NCI-H1048 (cell line): Measurements from ENCODE around the gene SWAP70.

ENCODE experiments used
- DNase-seq: peaks from one replicate; lab custom pipeline; 2025; lab: John Stamatoyannopoulos, UW

The SWAP70 gene

GRCh38 chr11:9651899-9652748 is 11.8 kb upstream of the SWAP70 start:
- DNase-seq = no peak

DNA sequence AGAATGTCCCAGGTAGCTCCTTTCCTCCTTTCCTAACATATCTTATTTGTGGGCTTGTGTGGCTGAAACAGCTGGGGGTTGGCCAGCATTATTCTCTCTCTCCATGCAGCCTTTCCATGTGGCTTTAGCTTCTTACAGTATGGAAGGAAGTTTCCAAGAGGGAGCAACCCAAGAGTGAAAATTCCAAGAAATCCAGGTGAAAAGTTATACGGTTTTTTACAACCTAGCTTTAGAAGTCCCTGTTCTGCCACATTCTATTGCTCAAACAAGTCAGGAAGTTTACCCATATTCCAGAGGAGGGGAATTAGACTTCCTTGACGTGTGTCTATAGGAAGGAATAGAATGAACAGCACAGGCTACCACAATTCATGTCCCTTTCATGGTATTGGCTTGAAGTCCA is 10.0 kb upstream of the SWAP70 start:
- DNase-seq = no peak

GRCh38 chr11:9656864-9657263 is 7.0 kb upstream of the SWAP70 start:
- no peak for DNase-seq

- DNase-seq = no peak
Measured at GRCh38 chr11:9657531-9657930, 6.3 kb upstream of the SWAP70 start.

DNA sequence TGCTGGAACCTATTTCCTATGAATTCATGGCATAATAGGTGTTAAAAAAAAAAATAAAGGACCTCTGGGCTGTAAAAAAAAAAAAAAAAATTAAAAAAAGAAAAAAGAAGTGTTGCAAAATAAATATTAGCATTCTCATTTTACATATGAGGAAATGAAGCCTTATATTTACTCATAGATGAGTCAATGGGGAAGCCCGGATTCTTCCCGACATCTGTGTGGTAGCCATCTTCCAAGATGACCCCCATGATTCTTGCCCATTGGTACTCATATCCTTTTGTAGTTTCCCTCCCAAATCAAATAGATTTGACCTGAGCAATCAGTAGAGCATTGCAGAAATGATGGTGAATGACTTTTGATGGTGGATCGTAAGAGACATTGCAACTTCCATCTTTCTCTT is 3.0 kb upstream of the SWAP70 start:
- no peak for DNase-seq

GRCh38 chr11:9662273-9662672 is 1.6 kb upstream of the SWAP70 start:
- DNase-seq = no peak

GRCh38 chr11:9664276-9665171 is 647 bp downstream of the SWAP70 start:
- no peak for DNase-seq

GRCh38 chr11:9665749-9666148 is 1.9 kb downstream of the SWAP70 start:
- no peak for DNase-seq

DNA sequence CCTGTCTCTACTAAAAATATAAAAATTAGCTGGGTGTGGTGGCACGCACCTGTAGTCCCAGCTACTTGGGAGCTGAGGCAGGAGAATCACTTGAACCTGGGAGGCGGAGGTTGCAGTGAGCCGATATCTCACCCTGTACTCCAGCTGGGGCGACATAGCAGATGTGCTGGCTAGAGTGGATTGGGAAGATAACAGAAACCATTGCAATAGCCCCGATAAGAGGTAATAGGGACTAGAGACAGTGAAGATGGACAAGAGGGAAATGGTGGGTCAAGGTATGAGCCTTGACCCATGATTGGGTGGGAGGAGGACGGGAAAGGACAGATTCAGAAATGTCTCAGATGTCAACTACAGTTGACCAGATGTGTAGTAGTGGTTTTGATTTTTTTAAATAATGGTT is 6.1 kb downstream of the SWAP70 start:
- DNase-seq = no peak

- no peak for DNase-seq
Measured at GRCh38 chr11:9672288-9672916, 8.5 kb downstream of the SWAP70 start.

DNA sequence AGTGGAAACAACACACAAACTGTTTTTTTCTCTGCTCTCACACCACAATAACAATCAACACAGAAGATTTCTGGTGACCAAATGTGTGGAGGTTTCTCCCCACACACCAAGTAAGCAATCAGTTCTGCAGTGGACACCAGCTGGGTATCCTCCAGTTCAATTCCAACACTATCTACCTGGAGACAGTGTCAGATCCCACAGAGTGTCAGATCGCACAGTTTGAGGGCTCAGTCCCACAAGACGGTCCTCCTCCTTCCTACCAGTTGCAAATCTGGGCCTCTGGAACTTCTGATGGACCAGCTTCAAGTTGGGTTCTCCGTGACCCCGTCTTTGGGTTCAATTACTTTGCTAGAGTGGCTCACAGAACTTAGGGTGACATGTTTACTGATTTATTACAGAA is 9.0 kb downstream of the SWAP70 start:
- no peak for DNase-seq

DNA sequence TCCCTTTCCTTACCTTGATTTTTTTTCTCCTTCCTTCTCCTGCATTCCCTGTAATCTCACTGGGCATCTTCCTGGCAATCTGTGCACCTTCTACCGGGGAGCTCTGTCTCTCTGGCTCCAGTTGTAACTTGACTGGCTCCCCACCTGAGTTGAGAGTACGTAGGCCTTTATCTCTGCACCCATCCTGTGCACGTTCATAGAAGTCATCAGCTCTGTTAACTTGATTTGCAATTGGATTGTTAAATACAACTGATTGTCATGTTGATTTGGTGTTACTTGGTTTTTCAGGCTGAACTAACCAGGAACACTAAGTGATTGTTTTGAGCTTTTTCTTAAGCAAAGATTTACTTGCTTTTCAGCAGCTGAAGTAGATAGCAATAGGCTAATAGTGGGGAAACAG is 11.8 kb downstream of the SWAP70 start:
- no peak for DNase-seq

DNA sequence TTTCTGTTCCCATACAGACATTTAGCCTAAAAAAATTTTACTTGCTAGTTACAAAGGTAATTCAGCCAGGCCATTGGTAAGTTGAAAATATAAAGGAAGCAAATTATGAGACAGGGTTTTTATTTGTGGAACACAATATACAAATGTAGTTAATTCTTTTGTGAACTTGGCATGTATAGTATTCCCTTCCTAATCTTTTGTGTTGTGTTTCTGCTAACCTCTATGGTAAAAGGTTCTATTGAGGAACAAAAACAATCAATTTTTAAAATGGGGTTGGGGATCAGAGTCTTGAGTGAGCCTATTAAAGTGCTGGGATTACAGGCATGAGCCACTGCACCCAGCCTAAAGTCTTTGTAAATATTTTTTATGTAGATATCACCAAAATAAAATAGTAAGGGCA is 14.1 kb downstream of the SWAP70 start:
- DNase-seq = no peak

DNA sequence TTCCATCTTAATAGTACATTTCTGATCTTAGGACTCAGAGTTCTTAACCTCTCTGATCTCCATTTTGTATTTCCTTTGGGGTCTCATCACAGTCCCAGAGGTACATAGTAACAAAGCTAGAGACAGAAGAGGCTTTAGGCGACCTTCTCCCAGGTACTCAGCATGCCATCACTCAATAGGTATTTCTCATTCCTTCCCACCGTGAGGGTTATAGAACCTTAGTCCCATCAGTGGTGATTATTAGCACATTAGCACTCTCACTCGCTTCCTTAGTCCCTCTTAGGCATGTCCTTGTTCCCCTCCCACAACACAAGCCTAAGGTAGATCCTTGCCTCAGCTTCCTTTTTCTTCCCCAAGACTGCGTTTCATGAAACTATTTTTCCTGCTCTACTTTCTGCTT is 14.7 kb downstream of the SWAP70 start:
- DNase-seq = no peak

GRCh38 chr11:9680028-9680427 is 16.2 kb downstream of the SWAP70 start:
- DNase-seq = no peak

DNA sequence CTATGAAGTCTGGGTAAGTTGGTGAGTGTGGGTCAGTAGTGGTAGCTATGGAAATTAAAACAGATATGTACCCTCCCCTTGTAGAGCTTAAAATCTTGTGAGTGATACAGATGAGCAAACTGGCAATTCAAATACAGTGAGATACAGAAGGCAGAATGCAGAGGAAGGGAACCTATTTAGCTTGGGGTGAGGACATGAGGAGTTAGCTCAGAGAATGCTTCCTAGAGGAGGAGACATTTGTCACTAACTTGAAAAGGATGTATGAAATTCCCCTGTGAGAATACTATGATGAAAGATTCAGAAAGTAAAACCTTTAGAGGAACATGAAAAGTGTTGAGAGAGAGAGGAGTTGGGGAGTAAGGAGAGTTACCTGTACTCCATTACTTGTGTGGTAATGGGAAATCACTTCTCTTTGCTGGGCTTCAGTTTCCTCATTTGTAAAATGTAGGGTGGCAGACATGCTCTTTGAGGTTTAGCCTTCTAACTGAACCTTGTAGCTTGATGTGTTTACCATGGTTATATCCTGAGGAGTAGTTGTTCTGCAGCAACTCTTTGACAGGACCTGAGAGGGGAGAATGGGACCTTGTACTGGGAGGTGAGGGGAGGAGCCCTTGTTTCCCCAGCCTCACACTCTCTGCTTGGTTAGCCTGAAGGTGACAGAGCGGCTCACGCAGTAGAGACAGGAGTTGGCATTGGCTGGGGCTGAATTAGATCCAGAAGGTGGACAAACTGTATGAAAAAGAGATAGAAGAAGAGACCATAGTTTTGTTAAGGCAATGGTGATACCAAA is 17.9 kb downstream of the SWAP70 start:
- no peak for DNase-seq

DNA sequence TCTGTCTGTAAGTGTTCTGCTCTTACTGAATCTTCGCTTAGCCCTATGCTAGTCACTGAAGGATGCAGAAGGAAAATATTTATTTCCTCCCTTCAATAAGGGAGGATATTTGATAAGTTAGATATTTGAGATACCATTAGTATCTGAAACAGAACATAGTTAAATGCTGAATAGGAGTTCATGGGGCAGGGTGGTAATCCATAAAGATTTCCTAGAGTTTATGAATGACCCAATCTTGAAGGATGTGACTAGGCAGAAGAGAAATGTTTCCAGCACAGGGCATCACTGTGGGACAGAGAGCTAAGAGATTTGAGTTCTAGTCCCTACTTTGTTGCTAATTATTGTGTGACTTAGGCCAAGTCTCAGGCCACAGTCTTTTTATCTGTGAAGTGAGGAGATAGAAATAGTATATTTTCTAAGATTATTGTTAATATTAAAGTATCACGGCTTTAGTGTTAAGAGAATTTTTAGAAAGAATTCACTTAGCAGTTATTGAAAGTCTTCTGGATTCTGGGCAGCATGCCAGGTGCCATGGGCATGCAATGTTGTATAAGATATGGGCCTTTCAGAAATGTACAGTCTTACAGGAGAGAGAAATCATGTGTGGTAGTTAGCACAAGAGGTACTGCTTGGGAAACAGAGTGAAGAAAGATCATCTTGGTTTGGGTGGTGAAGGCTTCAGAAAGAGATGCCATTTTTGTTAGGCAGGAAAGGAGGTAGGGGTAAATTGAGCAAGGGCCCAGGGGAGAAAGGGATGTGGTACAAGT is 24.0 kb downstream of the SWAP70 start:
- no peak for DNase-seq

GRCh38 chr11:9688716-9689511 is 25.0 kb downstream of the SWAP70 start:
- DNase-seq = no peak

DNA sequence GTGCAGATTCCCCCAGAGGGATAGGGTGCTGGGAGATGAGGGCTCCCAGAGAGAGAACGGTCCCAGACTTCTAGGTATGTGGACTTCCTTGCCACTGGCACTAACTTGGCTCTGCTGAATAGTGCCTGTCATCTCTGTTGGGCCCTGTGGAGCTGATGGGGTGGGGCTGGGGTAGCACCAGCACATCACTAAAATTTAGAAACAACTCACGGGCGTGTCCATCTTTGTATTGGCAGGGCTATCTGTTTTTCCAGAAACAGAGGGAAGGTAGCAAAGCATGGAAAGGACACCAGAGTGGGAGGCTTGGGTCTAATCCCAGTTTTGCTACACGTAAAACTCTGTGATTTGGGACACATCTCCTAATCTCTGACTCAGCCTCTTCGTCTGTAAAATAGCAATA is 25.8 kb downstream of the SWAP70 start:
- no peak for DNase-seq

DNA sequence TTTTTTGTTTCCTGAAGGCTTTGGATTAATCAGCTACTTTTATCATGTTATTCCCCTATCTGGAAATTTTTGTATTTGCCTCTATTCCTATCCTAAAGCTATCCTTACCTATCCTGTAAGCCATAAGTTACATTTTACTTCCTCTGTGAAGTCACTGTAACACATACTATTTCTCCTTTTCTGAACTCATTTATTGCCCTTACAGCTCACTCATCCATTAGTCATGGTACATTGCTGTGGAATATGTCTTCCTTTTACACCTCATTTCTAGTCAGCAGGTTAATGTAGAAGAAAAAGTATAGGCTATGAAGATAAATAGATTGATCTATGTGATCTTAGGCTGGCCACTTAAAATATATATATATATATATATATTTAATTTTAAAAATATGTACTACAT is 28.0 kb downstream of the SWAP70 start:
- DNase-seq = no peak
